Activated B cell treated with CpG ODN at 0.5 μM for 24 hours (primary cell): Measurements from ENCODE around the gene DEPP1. TPM values are rescaled to one million over a fixed set of nuclear protein-coding genes. Genes with fewer than 3 reads are reported as not detected.

Source experiments
- ATAC-seq: fragments of 200-7000 bp; cut with Tn5 transposase; one replicate; pipeline ENCODE4 v1.10.0; 2021; ENCODE audit warnings: low read depth, mild to moderate bottlenecking, moderate library complexity
- CTCF ChIA-PET: fragments of 350-600 bp; sonication (Branson Sonifier 250); formaldehyde crosslinking; loops from one replicate; lab custom pipeline; 2021; ENCODE audit warnings: antibody characterized with exemption; lab: Charles Lee
- POLR2A ChIA-PET: fragments of 350-600 bp; sonication (Branson Sonifier 250); formaldehyde crosslinking; loops from one replicate; lab custom pipeline; 2021; ENCODE audit warnings: antibody characterized with exemption; lab: Charles Lee
- DNase-seq: peaks from one replicate; pipeline ENCODE4 v3.0.0; 2022
- H3K27ac Mint-ChIP-seq: one replicate; pipeline ENCODE4 v1.8.0; 2020; ENCODE audit warnings: mixed read lengths
- H3K27me3 Mint-ChIP-seq: one replicate; pipeline ENCODE4 v1.8.0; 2021; ENCODE audit warnings: mixed read lengths
- H3K36me3 Mint-ChIP-seq: one replicate; pipeline ENCODE4 v1.8.0; 2021; ENCODE audit warnings: low read depth, mixed read lengths
- H3K4me1 Mint-ChIP-seq: one replicate; pipeline ENCODE4 v1.8.0; 2021; ENCODE audit warnings: mixed read lengths
- H3K4me3 Mint-ChIP-seq: one replicate; pipeline ENCODE4 v1.8.0; 2020; ENCODE audit warnings: mild to moderate bottlenecking, mixed read lengths
- H3K9me3 Mint-ChIP-seq: one replicate; pipeline ENCODE4 v1.8.0; 2020; ENCODE audit warnings: mixed read lengths
- intact Hi-C: fragments of 100-400 bp; cut with micrococcal nuclease; formaldehyde crosslinking; loops from one replicate; pipeline ENCODE4 v1.15.1; 2024
- total RNA-seq: library from RNA; stranded (reverse); gene quantifications from 2 replicates; pipeline ENCODE4 v1.2.3, GENCODE V29; 2022
- TF ChIP-seq, protein P1 (sequence below): fragments of 200-600 bp; IDR thresholded peaks from one replicate; pipeline ENCODE4 v1.8.0; 2022; ENCODE audit warnings: antibody characterized with exemption, mild to moderate bottlenecking

DEPP1 gene
- total RNA-seq, 1 donor from 2014 or later: 0.11 TPM

- peaks cover 7% of the 10 kb centered on the region for H3K9me3 Mint-ChIP-seq
- no peak for DNase-seq
- TF ChIP-seq, protein P1, sequence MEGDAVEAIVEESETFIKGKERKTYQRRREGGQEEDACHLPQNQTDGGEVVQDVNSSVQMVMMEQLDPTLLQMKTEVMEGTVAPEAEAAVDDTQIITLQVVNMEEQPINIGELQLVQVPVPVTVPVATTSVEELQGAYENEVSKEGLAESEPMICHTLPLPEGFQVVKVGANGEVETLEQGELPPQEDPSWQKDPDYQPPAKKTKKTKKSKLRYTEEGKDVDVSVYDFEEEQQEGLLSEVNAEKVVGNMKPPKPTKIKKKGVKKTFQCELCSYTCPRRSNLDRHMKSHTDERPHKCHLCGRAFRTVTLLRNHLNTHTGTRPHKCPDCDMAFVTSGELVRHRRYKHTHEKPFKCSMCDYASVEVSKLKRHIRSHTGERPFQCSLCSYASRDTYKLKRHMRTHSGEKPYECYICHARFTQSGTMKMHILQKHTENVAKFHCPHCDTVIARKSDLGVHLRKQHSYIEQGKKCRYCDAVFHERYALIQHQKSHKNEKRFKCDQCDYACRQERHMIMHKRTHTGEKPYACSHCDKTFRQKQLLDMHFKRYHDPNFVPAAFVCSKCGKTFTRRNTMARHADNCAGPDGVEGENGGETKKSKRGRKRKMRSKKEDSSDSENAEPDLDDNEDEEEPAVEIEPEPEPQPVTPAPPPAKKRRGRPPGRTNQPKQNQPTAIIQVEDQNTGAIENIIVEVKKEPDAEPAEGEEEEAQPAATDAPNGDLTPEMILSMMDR: no peak
- POLR2A ChIA-PET: no interaction called here
- no peak overlapping the region for H3K4me3 Mint-ChIP-seq
- H3K27me3 Mint-ChIP-seq: no peaks in the 10 kb centered on the region
- peaks cover 34% of the 10 kb centered on the region for H3K36me3 Mint-ChIP-seq
- no peak overlapping the region for H3K27ac Mint-ChIP-seq
- H3K4me1 Mint-ChIP-seq: peaks cover 13% of the 10 kb centered on the region
- CTCF ChIA-PET: interaction anchor here (1.4 kb wide), 1 partner anchor 74 kb away, joined by 4 read pairs; no protein-coding TSS in a partner anchor
- intact Hi-C loops: loop anchor here (5.0 kb wide), 1 partner anchor 231 kb away; no protein-coding TSS in a partner anchor
- ATAC-seq: no peak
Measured at GRCh38 chr10:45006276-45007030, 27.8 kb upstream of the DEPP1 start.

DNA sequence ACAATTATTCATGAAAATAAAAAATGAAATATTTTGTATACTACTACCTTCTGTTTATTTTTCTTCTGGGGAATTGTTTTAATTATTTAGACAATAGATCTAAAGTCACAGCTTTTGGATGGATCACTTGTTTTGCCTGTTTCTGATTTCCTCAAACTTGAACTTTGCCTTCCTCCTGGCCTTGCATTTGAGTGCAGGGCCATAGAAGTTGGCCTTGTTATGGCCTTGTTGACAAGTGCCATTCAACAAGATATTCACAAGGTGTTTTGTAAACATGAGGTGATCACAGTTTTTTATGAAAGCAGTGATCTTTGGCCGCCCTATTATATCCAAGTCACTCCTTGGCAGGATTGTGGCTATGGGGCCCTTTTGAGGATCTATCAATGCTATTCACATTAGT is 26.7 kb upstream of the DEPP1 start:
- intact Hi-C loops: loop anchor here (5.0 kb wide), 1 partner anchor 232 kb away; no protein-coding TSS in a partner anchor
- CTCF ChIA-PET: no interaction called here
- POLR2A ChIA-PET: no interaction called here
- Mint-ChIP-seq H3K4me3 (no peak overlapping the region), H3K9me3 (peaks cover 7% of the 10 kb centered on the region), H3K27ac (no peak overlapping the region), H3K36me3 (peaks cover 34% of the 10 kb centered on the region), H3K4me1 (peaks cover 19% of the 10 kb centered on the region), H3K27me3 (no peaks in the 10 kb centered on the region)
- TF ChIP-seq, protein P1: no peak
- DNase-seq (no peak), ATAC-seq (no peak)

GRCh38 chr10:45004661-45005060 is 26.1 kb upstream of the DEPP1 start:
- Mint-ChIP-seq H3K27ac (no peak overlapping the region), H3K27me3 (no peaks in the 10 kb centered on the region), H3K4me3 (no peak overlapping the region), H3K9me3 (peaks cover 7% of the 10 kb centered on the region), H3K4me1 (peaks cover 25% of the 10 kb centered on the region), H3K36me3 (peaks cover 34% of the 10 kb centered on the region)
- ChIA-PET CTCF (no interaction called here), POLR2A (no interaction called here)
- TF ChIP-seq, protein P1: no peak
- ATAC-seq: no peak
- DNase-seq: no peak
- intact Hi-C loops: loop anchor here (5.0 kb wide), 5 partner anchors 233 to 1028 kb away; partner anchors contain the start of genes ALOX5, NCOA4 and ZFAND4

DNA sequence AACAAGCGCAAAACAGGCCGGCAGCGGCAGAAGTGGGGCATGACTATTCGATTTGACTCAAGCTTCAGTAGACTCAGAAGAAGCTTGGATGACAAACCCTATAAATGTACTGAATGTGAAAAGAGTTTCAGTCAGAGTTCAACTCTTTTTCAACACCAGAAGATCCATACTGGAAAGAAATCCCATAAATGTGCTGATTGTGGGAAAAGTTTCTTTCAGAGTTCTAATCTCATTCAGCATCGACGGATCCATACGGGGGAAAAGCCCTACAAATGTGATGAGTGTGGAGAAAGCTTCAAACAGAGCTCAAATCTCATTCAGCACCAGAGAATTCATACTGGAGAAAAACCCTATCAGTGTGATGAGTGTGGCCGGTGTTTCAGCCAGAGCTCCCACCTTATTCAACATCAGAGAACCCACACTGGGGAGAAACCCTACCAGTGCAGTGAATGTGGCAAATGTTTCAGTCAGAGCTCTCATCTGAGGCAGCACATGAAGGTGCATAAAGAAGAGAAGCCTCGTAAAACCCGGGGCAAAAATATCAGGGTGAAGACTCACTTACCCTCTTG is 24.9 kb upstream of the DEPP1 start:
- intact Hi-C loops: loop anchor here (5.0 kb wide), 4 partner anchors 369 to 1029 kb away; partner anchors contain the start of genes ALOX5, NCOA4 and ZFAND4
- no peak for DNase-seq
- ChIA-PET POLR2A (interaction anchor here (1.6 kb wide), 1 partner anchor 44 kb away, joined by 4 read pairs; the partner anchor contains the start of gene RASSF4), CTCF (interaction anchor here (1.2 kb wide), 1 partner anchor 70 kb away, joined by 3 read pairs; no protein-coding TSS in a partner anchor)
- peaks cover 7% of the 10 kb centered on the region for H3K9me3 Mint-ChIP-seq
- H3K27ac Mint-ChIP-seq: no peak overlapping the region
- peaks cover 25% of the 10 kb centered on the region for H3K4me1 Mint-ChIP-seq
- peaks cover 34% of the 10 kb centered on the region for H3K36me3 Mint-ChIP-seq
- H3K27me3 Mint-ChIP-seq: no peaks in the 10 kb centered on the region
- TF ChIP-seq, protein P1: no peak
- H3K4me3 Mint-ChIP-seq: no peak overlapping the region
- no peak for ATAC-seq
